HG03045 (cell line): Measurements from ENCODE around the gene CAPN15.
"Not testable (repeated sequence)": the region's sequence is repeated elsewhere in the genome, so short reads cannot be mapped to it uniquely, and the experiment has no call there.

Source experiments
- ATAC-seq: cut with Tn5 transposase; IDR thresholded peaks from one replicate; pipeline ENCODE4 v1.9.1; 2021; ENCODE audit warnings: mild to moderate bottlenecking, moderate library complexity; ENCODE audit not compliant: unreplicated experiment

The CAPN15 gene

DNA sequence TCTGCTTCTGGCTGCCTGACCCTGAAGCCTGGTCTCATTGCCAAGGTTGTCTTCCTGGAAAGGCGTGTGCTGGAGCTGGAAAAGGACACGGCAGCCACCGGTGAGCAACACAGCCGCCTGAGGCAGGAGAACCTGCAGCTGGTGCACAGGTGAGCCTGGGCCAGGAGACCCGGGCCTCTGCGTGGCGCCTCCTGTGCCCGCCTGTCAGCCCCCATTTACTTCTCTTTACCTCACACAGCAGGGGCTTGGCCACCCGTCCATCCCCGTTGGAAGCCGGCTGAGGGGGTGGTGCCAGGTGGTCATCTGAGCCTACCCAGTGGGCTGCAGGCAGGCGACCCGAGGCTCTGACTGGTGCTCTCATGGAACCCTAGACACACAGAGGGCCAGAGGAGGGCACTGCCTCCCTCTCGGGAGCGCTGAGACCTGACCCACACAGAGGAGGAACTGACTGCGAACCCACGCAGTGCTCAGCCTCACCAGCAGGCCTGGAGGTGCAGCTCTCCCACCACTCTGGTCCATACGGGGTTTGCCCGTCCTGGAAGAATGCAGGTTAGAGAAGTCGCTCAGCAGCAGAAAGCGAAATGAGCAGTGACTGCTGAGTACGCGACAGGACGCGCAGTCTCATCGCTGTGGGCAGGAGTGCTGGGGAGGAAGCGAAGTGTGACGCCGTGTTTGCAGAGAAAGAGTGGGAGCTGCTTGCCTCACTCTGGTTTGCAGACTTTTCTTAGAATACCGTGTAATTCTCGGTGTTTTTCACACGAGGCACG is 21.9 kb upstream of the CAPN15 start:
- ATAC-seq, result no peak

DNA sequence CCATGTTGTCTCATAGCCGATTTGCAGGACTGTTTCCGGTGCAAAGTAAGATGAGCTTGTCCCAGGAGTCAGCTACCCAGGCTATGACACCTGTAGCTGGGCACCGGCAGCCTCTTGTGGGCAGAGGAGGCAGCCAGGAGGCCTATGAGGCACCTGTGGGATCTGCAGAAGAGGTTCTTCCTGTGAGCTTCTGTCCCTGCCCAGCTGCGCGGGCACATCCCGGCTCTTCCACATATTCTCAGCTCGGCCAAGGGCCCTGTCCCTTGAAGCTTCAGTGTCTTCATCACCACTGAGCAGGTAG is 21.3 kb upstream of the CAPN15 start:
- no peak for ATAC-seq

DNA sequence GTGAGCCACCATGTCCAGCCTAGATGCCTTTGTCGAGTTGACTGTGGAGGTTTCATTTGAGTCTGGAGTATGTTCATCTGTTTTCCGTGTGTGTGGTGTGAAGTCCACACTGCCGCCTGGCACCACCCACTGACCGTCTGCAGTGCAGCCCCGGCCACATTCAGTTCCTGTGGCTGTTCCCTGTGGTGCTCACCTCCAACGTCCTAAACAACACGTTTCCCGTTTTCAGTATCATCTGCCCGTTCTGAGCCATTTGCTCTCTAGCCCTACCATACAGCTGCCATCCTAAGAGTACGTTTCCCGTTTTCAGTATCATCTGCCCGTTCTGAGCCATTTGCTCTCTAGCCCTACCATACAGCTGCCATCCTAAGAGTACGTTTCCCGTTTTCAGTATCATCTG is 20.0 kb upstream of the CAPN15 start:
- not testable (repeated sequence) for ATAC-seq

DNA sequence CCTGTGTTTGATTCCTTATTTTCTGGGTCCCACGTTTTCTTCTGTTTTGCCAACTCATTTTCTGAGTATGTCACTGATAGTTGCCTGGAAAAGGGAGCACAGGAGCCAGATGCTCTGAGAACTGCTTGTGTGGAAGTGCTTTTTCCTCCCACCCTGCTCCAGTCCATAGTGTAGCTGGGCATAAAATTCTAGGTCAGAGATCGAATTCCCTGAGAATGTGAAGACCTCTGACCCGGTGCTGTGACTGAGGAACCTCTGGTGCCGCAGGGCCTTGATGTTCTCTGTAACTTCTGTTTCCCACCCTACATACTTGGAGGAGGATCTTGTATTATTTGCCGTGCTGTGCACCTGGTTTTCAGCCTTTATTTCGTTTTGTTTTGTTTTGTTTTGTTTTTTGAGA is 19.5 kb upstream of the CAPN15 start:
- ATAC-seq, result no peak

- no peak for ATAC-seq
These were observed 18.4 kb upstream of the CAPN15 start for GRCh38 chr16:508884-509736.

GRCh38 chr16:510066-510825 is 17.3 kb upstream of the CAPN15 start:
- ATAC-seq, result no peak

DNA sequence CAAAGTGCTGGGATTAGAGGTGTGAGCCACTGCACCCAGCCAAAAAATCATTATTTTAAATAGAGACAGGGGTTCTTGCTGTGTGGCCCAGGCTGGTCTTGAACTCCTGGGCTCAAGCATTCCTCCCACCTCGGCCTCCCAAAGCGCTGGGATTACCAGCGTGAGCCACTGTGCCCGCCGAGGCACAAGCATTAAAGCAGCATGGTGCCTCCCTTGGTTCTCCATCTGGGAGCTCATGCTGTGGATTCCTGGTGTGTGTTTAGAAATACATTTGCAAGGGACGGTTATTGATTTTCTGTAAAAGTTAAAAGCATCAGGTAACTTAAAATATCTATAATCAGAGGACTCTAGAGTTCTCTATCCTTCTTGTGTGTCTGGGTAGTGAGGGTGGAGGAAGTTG is 14.7 kb upstream of the CAPN15 start:
- ATAC-seq, result no peak

- no peak for ATAC-seq
These were observed 13.6 kb upstream of the CAPN15 start for GRCh38 chr16:513950-514349.

DNA sequence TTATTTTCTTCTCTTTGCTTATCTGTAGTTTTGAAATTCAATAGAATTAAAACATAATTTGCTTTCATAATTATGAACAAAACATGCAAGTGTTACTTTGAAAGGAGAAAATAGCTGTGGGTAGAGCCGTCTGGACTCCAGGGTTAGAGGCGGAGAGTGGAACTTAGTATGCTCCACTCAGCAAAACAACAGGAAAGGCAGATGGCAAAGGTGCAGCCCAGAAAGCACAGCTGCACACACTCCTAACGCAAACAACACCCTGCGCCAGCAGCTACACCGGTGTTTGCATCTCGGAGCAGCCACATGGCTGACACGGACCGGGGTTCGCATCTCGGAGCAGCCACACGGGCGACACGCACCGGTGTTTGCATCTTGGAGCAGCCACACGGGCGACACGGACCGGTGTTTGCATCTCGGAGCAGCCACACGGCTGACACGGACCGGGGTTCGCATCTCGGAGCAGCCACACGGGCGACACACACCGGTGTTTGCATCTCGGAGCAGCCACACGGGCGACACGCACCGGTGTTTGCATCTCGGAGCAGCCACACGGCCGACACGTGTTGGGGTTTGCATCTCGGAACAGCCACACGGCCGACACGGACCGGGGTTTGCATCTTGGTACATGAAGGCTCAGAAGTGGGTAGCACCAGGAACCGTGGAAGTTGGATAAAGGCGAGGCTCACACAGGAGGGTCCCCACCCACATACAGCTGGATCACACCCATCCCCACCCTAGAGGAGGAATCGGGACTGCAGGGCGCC is 12.2 kb upstream of the CAPN15 start:
- ATAC-seq, result no peak

GRCh38 chr16:515939-516226 is 11.6 kb upstream of the CAPN15 start:
- no peak for ATAC-seq

DNA sequence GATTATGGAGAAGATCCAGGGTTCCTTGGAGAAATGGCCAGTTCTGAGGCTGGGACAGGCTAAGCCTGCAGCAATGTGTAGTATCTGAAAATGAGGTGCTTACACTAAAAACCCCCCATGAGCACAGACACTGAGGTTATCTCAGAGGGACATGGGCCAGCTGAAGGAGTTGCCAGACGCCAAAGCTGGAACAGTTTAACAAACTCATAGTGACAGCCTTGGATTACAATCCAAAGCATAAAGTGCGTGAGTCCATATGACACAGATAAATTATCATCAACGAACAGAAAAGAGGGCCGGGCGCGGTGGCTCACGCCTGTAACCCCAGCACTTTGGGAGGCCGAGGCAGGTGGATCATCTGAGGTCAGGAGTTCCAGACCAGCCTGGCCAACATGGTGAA is 11.2 kb upstream of the CAPN15 start:
- ATAC-seq, result no peak

GRCh38 chr16:518858-519257 is 8.7 kb upstream of the CAPN15 start:
- no peak for ATAC-seq

DNA sequence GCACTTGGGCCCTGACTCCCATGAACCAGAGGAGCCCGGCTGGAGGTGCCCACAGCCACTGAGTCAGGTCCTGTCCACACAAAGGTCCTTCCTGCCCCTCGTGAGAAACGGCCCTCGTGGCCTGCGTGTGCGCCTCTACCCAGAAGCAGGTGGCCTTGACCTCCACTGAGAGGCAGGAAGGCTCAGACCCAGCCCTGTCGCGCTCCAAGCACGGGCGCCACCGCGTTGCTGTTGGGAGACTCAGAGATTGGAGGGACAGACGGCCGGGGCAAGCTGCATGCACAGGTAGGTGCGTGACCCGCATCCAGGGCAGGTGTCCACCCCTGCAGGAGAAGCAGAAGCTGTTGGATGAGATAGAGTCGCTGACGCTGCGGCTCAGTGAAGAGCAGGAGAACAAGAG is 8.1 kb upstream of the CAPN15 start:
- ATAC-seq, result no peak

- ATAC-seq, result no peak
These were observed 7.4 kb upstream of the CAPN15 start for GRCh38 chr16:519841-520687.

- no peak for ATAC-seq
These were observed 6.7 kb upstream of the CAPN15 start for GRCh38 chr16:520847-521246.

GRCh38 chr16:521381-522210 is 5.9 kb upstream of the CAPN15 start:
- ATAC-seq, result no peak

DNA sequence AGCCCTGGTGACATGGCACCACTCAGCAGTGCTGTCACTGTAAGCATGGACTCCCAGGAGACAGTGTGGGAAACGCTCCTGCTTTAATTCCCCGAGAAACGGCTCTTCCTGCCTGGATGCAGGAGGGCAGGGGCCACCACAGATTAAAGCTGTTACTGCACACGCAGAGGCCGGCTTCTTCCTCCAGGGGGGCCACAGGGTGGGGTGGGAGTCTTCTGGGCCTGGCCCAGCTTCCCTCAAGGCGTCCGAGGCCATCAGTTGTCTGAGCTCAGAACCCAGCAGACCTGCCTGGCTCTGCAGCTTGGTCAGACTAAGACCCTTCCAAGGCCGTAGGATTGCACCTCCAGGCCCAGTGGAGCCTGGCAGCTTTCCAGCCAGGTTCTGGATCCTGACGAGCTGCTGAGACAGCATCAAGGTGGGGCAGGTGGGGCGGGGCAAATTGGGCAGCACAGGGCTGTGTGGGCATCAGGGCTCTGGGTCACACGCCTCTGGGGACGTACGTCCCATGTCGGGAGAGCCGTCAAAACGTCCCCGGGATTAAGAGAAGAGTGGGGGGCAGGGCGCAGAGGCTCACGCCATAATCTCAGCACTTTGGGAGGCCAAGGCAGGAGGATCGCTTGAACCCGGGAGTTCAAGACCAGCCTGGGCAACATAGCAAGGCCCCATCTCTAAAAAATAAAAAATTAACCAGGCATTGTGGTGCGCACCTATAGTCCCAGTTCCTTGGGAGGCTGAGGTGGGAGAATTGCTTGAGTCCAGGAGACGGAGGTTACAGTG is 5.0 kb upstream of the CAPN15 start:
- no peak for ATAC-seq

- no peak for ATAC-seq
These were observed 4.3 kb upstream of the CAPN15 start for GRCh38 chr16:523097-523741.
